Ovary (tissue), 9 donors: ENCODE data around the gene COL21A1. TPM values are rescaled to one million over a fixed set of nuclear protein-coding genes. Genes with fewer than 3 reads are reported as not detected.

Experiments
- DNase-seq, 5 donors: peaks; one replicate each; pipeline ENCODE4 v3.0.0-alpha.2; 2019 to 2020
- H3K27ac ChIP-seq, 2 donors: fragments of 200-600 bp; one replicate each; pipeline versions ENCODE4 v1.5.1 to v1.8.0; 2019 to 2022
- H3K27me3 ChIP-seq: fragments of 200-600 bp; one replicate; pipeline ENCODE4 v1.8.0; 2022
- H3K36me3 ChIP-seq: fragments of 200-600 bp; sonication (generic); one replicate; pipeline ENCODE4 v1.5.1; 2019
- H3K4me1 ChIP-seq: one replicate; pipeline ENCODE4 v1.8.1; 2013; ENCODE audit warnings: mild to moderate bottlenecking, moderate library complexity; ENCODE audit not compliant: insufficient read depth
- H3K4me3 ChIP-seq: fragments of 200-600 bp; sonication (generic); one replicate; pipeline ENCODE4 v1.5.1; 2017
- H3K9me3 ChIP-seq, 2 donors: fragments of 200-600 bp in 1 of 2; sonication (generic) in 1 of 2; one replicate each; pipeline versions ENCODE4 v1.5.1 to v1.8.1; 2013 to 2019; ENCODE audit warnings: mild to moderate bottlenecking in 1 of 2, moderate library complexity in 1 of 2
- CTCF ChIP-seq, 3 donors: fragments of 450-650 bp in 2 of 3; fragments of 200-600 bp in 1 of 3; IDR thresholded peaks; one replicate each; pipeline versions ENCODE4 v1.5.1 to v1.8.0; 2016 to 2022; ENCODE audit warnings: antibody characterized with exemption in 3 of 3, mild to moderate bottlenecking in 1 of 3
- EP300 ChIP-seq: sonication (generic); formaldehyde crosslinking; IDR thresholded peaks from one replicate; pipeline ENCODE4 v1.6.1; 2017; ENCODE audit warnings: antibody characterized with exemption
- POLR2A ChIP-seq: fragments of 450-650 bp; IDR thresholded peaks from one replicate; pipeline ENCODE4 v1.6.1; 2017; ENCODE audit warnings: antibody characterized with exemption, mild to moderate bottlenecking, moderate library complexity
- WGBS, 3 donors: extraction: QIAGEN DNeasy Blood & Tissue Kit in 1 of 3; methylation state at CpG; one replicate each; pipeline versions ENCODE4 v1.1.5 to v1.1.7; 2013 to 2017; 5-methylcytosine and 5-hydroxymethylcytosine counted together
- intact Hi-C, 4 donors: fragments of 100-400 bp; cut with DNase I; formaldehyde crosslinking; loops; one replicate each; pipeline versions ENCODE4 v1.11.0 to v1.15.1; 2022 to 2023
- polyA plus RNA-seq, 2 donors: library from polyadenylated mRNA; stranded (reverse); fragments of 200-250 nt in 1 of 2; fragments of 350-450 nt in 1 of 2; fragmentation: Illumina TruSeq in 1 of 2; extraction: RNeasy Lipid Tissue Mini Kit (QIAGEN cat#74804) in 1 of 2; gene quantifications; one replicate each; pipeline ENCODE4 v1.2.3, GENCODE V29; 2013 to 2014
- total RNA-seq, 7 donors: library from RNA; depleted of rRNA in 2 of 7; stranded (reverse); fragments of >200 nt in 2 of 7; fragmentation: NEBNext Ultra II Directional in 3 of 7; extraction: Animal tissue kit (Norgen Biotek cat#: 25700) in 3 of 7; gene quantifications; one replicate each; pipeline versions ENCODE4 v1.1.0 to v1.2.4, GENCODE V29; 2016 to 2023
- donor health status: DM: no; HTN: no; CAD: no; lungs with moderate emphysema.
- donor health status: DM: no; HTN: no; CAD: no.
- donor health status: Bipolar disorder and iron deficiency.
- donor health status: DM: yes; HTN: yes; CAD: no.
- donor health status: DM: no; HTN: no; CAD: no.
- donor health status: DM: yes; HTN: yes; CAD: no.

Gene COL21A1
- total and polyA plus RNA-seq, 9 donors = 2.5 to 15.7 (median 4.0) TPM

DNA sequence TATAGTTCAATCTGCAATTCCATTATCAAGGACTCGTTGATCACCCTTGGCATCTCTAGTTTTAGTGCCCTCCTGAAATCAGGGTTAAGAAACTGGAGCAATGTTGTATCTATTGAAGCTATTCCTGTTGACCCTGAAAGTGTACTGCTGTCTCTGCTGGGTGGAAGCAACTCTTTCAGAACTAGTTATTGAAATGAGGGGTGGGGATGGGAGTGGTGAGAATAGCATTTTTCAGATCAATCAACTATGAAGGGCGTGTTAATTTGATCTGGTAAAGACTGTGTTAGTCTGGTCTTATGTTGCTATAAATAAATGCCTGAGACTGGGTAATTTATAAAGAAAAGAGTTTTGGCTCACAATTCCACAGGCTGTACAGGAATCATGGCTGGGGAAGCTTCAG lies 219.5 kb downstream of the COL21A1 start:
- Histone ChIP-seq H3K4me3 (no peak overlapping the region), H3K27me3 (no peaks in the 10 kb centered on the region), H3K4me1 (no peaks in the 10 kb centered on the region), H3K36me3 (no peaks in the 10 kb centered on the region), H3K27ac (no peak overlapping the region), H3K9me3 (no peaks in the 10 kb centered on the region)
- 93 to 98% (median 96%) methylated on average over 2 of the region's 2 CpGs for WGBS, 3 donors
- intact Hi-C loops = no loop called here
- TF ChIP-seq POLR2A = no peak
- TF ChIP-seq EP300 = no peak
- no peak for TF ChIP-seq CTCF (IDR thresholded peaks at IDR 0.05)
- DNase-seq = no peak

GRCh38 chr6:56026455-56027180 lies 220.8 kb downstream of the COL21A1 start:
- Histone ChIP-seq H3K4me3 (no peak overlapping the region), H3K27me3 (no peaks in the 10 kb centered on the region), H3K36me3 (no peaks in the 10 kb centered on the region), H3K4me1 (no peaks in the 10 kb centered on the region), H3K9me3 (no peaks in the 10 kb centered on the region), H3K27ac (no peak overlapping the region)
- intact Hi-C loops = no loop called here
- DNase-seq = no peak
- 79 to 85% (median 80%) methylated on average over 2 of the region's 2 CpGs for WGBS, 3 donors
- TF ChIP-seq POLR2A (no peak), CTCF (IDR thresholded peaks at IDR 0.05) (no peak), EP300 (no peak)

GRCh38 chr6:56025795-56026194 lies 221.6 kb downstream of the COL21A1 start:
- intact Hi-C loops = no loop called here
- no peaks in the 10 kb centered on the region for H3K4me1 ChIP-seq
- no peak overlapping the region for H3K27ac ChIP-seq
- DNase-seq = no peak
- no peaks in the 10 kb centered on the region for H3K9me3 ChIP-seq
- no peaks in the 10 kb centered on the region for H3K36me3 ChIP-seq
- H3K27me3 ChIP-seq = no peaks in the 10 kb centered on the region
- no peak for TF ChIP-seq EP300
- TF ChIP-seq POLR2A = no peak
- no peak for TF ChIP-seq CTCF (IDR thresholded peaks at IDR 0.05)
- no peak overlapping the region for H3K4me3 ChIP-seq

GRCh38 chr6:56024931-56025330 lies 222.4 kb downstream of the COL21A1 start:
- intact Hi-C loops = no loop called here
- Histone ChIP-seq H3K9me3 (no peaks in the 10 kb centered on the region), H3K4me3 (no peak overlapping the region), H3K27ac (no peak overlapping the region), H3K27me3 (no peaks in the 10 kb centered on the region), H3K4me1 (no peaks in the 10 kb centered on the region), H3K36me3 (no peaks in the 10 kb centered on the region)
- no peak for TF ChIP-seq CTCF (IDR thresholded peaks at IDR 0.05)
- no peak for TF ChIP-seq EP300
- no peak for TF ChIP-seq POLR2A
- WGBS, 3 donors = 16 to 24% (median 20%) methylated on average over 5 of the region's 5 CpGs
- no peak for DNase-seq
